Measurements from ENCODE around the gene CFAP68. TPM values are rescaled to one million over a fixed set of nuclear protein-coding genes. Genes with fewer than 3 reads are reported as not detected.

The CFAP68 gene
- total RNA-seq, 1 experiment from 2014 or later, result 27.4 TPM

DNA sequence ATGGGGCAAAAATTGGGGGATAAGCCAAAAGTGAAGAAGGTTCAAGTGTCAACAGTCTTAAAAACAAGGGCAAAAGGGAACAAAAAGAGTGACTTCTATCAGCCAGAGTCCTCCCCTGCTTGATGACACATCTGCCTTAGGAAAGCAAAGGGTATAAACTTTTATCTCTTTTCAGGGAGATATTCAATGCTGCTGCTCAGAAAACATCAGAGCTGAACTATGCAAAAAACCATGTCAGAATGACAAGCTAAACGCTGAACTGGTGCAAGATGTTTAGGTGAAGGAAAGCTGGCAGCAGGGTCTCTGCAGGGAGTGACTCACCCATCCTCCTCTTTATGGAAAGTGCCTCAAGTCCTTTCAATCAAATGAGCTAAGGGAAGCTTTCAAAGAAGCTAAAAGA is 32.7 kb upstream of the CFAP68 start:
- ChIA-PET POLR2A (ENCODE audit: unreplicated experiment) (interaction anchor here (0.6 to 0.9 kb wide), 3 partner anchors 55 to 317 kb away, joined by 3 to 4 read pairs (median 3); partner anchors contain the start of gene IL18), CTCF (interaction anchor here (0.8 to 1.6 kb wide), 5 partner anchors 24 to 260 kb away, joined by 3 to 10 read pairs (median 3); partner anchors contain the start of genes ALG9 and PPP2R1B)
- peak overlapping the region; percentile 15; the same call in 1 of the 2 replicates for H3K4me3 ChIP-seq (ENCODE audit: low read length)
- DNase-seq (peak; percentile 72), ATAC-seq (peak; percentile 70)
- H3K9me3 ChIP-seq (ENCODE audit: low read length), result no peaks in the 10 kb centered on the region
- H3K9me2 ChIP-seq (replicated peaks; ENCODE audit: low read length), result no peaks in the 10 kb centered on the region
- H2AFZ ChIP-seq (ENCODE audit: low read length), result no peak overlapping the region
- peaks cover 13% of the 10 kb centered on the region for H3F3A ChIP-seq (ENCODE audit: low read length, unreplicated experiment)
- TF ChIP-seq, protein P1, sequence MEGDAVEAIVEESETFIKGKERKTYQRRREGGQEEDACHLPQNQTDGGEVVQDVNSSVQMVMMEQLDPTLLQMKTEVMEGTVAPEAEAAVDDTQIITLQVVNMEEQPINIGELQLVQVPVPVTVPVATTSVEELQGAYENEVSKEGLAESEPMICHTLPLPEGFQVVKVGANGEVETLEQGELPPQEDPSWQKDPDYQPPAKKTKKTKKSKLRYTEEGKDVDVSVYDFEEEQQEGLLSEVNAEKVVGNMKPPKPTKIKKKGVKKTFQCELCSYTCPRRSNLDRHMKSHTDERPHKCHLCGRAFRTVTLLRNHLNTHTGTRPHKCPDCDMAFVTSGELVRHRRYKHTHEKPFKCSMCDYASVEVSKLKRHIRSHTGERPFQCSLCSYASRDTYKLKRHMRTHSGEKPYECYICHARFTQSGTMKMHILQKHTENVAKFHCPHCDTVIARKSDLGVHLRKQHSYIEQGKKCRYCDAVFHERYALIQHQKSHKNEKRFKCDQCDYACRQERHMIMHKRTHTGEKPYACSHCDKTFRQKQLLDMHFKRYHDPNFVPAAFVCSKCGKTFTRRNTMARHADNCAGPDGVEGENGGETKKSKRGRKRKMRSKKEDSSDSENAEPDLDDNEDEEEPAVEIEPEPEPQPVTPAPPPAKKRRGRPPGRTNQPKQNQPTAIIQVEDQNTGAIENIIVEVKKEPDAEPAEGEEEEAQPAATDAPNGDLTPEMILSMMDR (conservative IDR thresholded peaks at IDR 0.05; ENCODE audit: low read depth, low read length), result no peak
- TF ChIP-seq EZH2 (IDR thresholded peaks at IDR 0.05; ENCODE audit: low read length, unreplicated experiment) (no peak), EZH2phosphoT487 (IDR thresholded peaks at IDR 0.05; ENCODE audit: borderline replicate concordance, low read length) (no peak)
- peaks cover 37% of the 10 kb centered on the region for H3K4me1 ChIP-seq (ENCODE audit: insufficient read depth, low read length)
- peak overlapping the region; percentile 73 for H3K4me2 ChIP-seq (ENCODE audit: low read length)
- no TSS peak for BruUV-seq (replicated peaks)
- H3K79me2 ChIP-seq (ENCODE audit: low read length), result no peaks in the 10 kb centered on the region
- H3K36me3 ChIP-seq (ENCODE audit: low read depth, low read length), result peaks cover 21% of the 10 kb centered on the region; the same call in 1 of the 2 replicates
- H3K9ac ChIP-seq (ENCODE audit: low read length), result peak overlapping the region; percentile 51
- H3K27me3 ChIP-seq (ENCODE audit: low read length), result no peaks in the 10 kb centered on the region
- H3K27ac ChIP-seq (ENCODE audit: low read length), result peak overlapping the region; percentile 85
- H4K20me1 ChIP-seq (ENCODE audit: low read length), result no peaks in the 10 kb centered on the region
- intact Hi-C loops (cut with micrococcal nuclease), result no loop called here

GRCh38 chr11:111849631-111850030 is 29.7 kb upstream of the CFAP68 start:
- H3K27ac ChIP-seq (ENCODE audit: low read length), result no peak overlapping the region
- no TSS peak for BruUV-seq (replicated peaks)
- ATAC-seq (no peak), DNase-seq (no peak)
- POLR2A ChIA-PET (ENCODE audit: unreplicated experiment), result no interaction called here
- H2AFZ ChIP-seq (ENCODE audit: low read length), result no peak overlapping the region
- CTCF ChIA-PET, result no interaction called here
- intact Hi-C loops (cut with micrococcal nuclease), result no loop called here
- no peaks in the 10 kb centered on the region for H3K9me2 ChIP-seq (replicated peaks; ENCODE audit: low read length)
- TF ChIP-seq, protein P1 (conservative IDR thresholded peaks at IDR 0.05; ENCODE audit: low read depth, low read length), result no peak
- TF ChIP-seq EZH2 (IDR thresholded peaks at IDR 0.05; ENCODE audit: low read length, unreplicated experiment) (no peak), EZH2phosphoT487 (IDR thresholded peaks at IDR 0.05; ENCODE audit: borderline replicate concordance, low read length) (no peak)
- H3K4me3 ChIP-seq (ENCODE audit: low read length), result no peak overlapping the region
- no peaks in the 10 kb centered on the region for H3K27me3 ChIP-seq (ENCODE audit: low read length)
- H3K4me2 ChIP-seq (ENCODE audit: low read length), result no peak overlapping the region
- H3K79me2 ChIP-seq (ENCODE audit: low read length), result no peaks in the 10 kb centered on the region
- H3K4me1 ChIP-seq (ENCODE audit: insufficient read depth, low read length), result peaks cover 35% of the 10 kb centered on the region
- no peaks in the 10 kb centered on the region for H4K20me1 ChIP-seq (ENCODE audit: low read length)
- peaks cover 20% of the 10 kb centered on the region; the same call in 1 of the 2 replicates for H3K36me3 ChIP-seq (ENCODE audit: low read depth, low read length)
- H3F3A ChIP-seq (ENCODE audit: low read length, unreplicated experiment), result peaks cover 13% of the 10 kb centered on the region
- H3K9ac ChIP-seq (ENCODE audit: low read length), result no peak overlapping the region
- H3K9me3 ChIP-seq (ENCODE audit: low read length), result no peaks in the 10 kb centered on the region

DNA sequence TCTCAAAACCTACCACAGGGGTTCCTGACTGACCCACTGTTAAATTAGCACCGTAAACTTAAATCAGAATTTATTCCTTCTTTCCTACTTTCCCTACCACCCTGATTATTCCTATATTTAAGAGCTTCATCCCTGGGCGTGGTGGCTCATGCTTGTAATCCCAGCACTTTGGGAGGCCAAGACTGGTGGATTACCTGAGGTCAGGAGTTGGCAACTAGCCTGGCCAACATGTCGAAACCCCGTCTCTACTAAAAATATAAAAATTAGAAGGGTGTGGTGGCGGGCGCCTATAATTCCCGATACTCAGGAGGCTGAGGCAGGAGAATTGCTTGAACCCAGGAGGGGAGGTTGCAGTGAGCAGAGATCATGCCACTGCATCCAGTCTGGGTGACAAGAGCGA is 28.3 kb upstream of the CFAP68 start:
- H3K79me2 ChIP-seq (ENCODE audit: low read length), result no peaks in the 10 kb centered on the region
- H3K27me3 ChIP-seq (ENCODE audit: low read length), result no peaks in the 10 kb centered on the region
- POLR2A ChIA-PET (ENCODE audit: unreplicated experiment), result no interaction called here
- peaks cover 20% of the 10 kb centered on the region; the same call in 1 of the 2 replicates for H3K36me3 ChIP-seq (ENCODE audit: low read depth, low read length)
- no peak overlapping the region for H3K9ac ChIP-seq (ENCODE audit: low read length)
- H3K27ac ChIP-seq (ENCODE audit: low read length), result no peak overlapping the region
- DNase-seq, result no peak
- H3K9me3 ChIP-seq (ENCODE audit: low read length), result no peaks in the 10 kb centered on the region
- H2AFZ ChIP-seq (ENCODE audit: low read length), result no peak overlapping the region
- H3K4me3 ChIP-seq (ENCODE audit: low read length), result no peak overlapping the region
- BruUV-seq (replicated peaks), result no TSS peak
- peaks cover 21% of the 10 kb centered on the region for H3K4me1 ChIP-seq (ENCODE audit: insufficient read depth, low read length)
- intact Hi-C loops (cut with micrococcal nuclease), result no loop called here
- no peak for ATAC-seq
- TF ChIP-seq EZH2phosphoT487 (IDR thresholded peaks at IDR 0.05; ENCODE audit: borderline replicate concordance, low read length) (no peak), EZH2 (IDR thresholded peaks at IDR 0.05; ENCODE audit: low read length, unreplicated experiment) (no peak)
- TF ChIP-seq, protein P1 (conservative IDR thresholded peaks at IDR 0.05; ENCODE audit: low read depth, low read length), result no peak
- no peaks in the 10 kb centered on the region for H4K20me1 ChIP-seq (ENCODE audit: low read length)
- no peaks in the 10 kb centered on the region for H3K9me2 ChIP-seq (replicated peaks; ENCODE audit: low read length)
- CTCF ChIA-PET, result interaction anchor here (1.0 to 1.6 kb wide), 2 partner anchors 10 to 76 kb away, joined by 4 to 5 read pairs; no protein-coding TSS in a partner anchor
- no peak overlapping the region for H3K4me2 ChIP-seq (ENCODE audit: low read length)
- peaks cover 8% of the 10 kb centered on the region for H3F3A ChIP-seq (ENCODE audit: low read length, unreplicated experiment)

All from PC-3 (cell line).